K562 (cell line): ENCODE results near the gene OMA1. TPM values are rescaled to one million over a fixed set of nuclear protein-coding genes. Genes with fewer than 3 reads are reported as not detected.

Source experiments
- BMI1 ChIP-seq: fragments of 150-350 bp; IDR thresholded peaks from 2 replicates; pipeline ENCODE4 v1.6.1; 2014; ENCODE audit warnings: low read length
- CC2D1A ChIP-seq: fragments of 450-650 bp; IDR thresholded peaks from 2 replicates; pipeline ENCODE4 v1.6.1; 2017; ENCODE audit warnings: mild to moderate bottlenecking
- CCNT2 ChIP-seq: IDR thresholded peaks from 2 replicates; pipeline ENCODE4 v1.6.1; 2011; ENCODE audit warnings: borderline replicate concordance, low read depth, mild to moderate bottlenecking, moderate library complexity, mixed read lengths, low read length; ENCODE audit not compliant: insufficient read length; ENCODE audit errors: extremely low read depth
- CREM ChIP-seq: IDR thresholded peaks from 2 replicates; pipeline ENCODE4 v1.6.1; 2014; ENCODE audit warnings: antibody characterized with exemption, low read depth
- ELF1 ChIP-seq: fragments of 200-800 bp; sonication (Bioruptor generic); IDR thresholded peaks from 2 replicates; pipeline ENCODE4 v1.6.1; 2016; ENCODE audit warnings: missing genetic modification characterization, missing compliant biosample characterization
- ESRRA ChIP-seq: fragments of 450-650 bp; IDR thresholded peaks from 2 replicates; pipeline ENCODE4 v1.6.1; 2014; ENCODE audit warnings: low read depth, mild to moderate bottlenecking, moderate library complexity, borderline replicate concordance
- HDAC8 ChIP-seq: fragments of 450-650 bp; IDR thresholded peaks from 2 replicates; pipeline ENCODE4 v1.6.1; 2016; ENCODE audit warnings: mild to moderate bottlenecking, missing genetic modification characterization, moderate library complexity, missing compliant biosample characterization
- HNRNPK ChIP-seq: fragments of 200-400 bp; formaldehyde crosslinking; IDR thresholded peaks from one replicate; pipeline ENCODE4 v1.6.1; 2018; ENCODE audit warnings: mild to moderate bottlenecking, low read depth, low read length; ENCODE audit not compliant: poor library complexity, severe bottlenecking
- JUN ChIP-seq, 2 experiments: sonication (generic) in 1 of 2; formaldehyde crosslinking in 1 of 2; IDR thresholded peaks; 2 replicates each; pipeline versions ENCODE4 v1.6.1 to v1.8.0; 2012 to 2022; ENCODE audit warnings: borderline replicate concordance in 2 of 2, mild to moderate bottlenecking in 2 of 2, improper control_type of control experiment in 1 of 2, low read depth in 1 of 2, low read length in 1 of 2, missing genetic modification reagents in 1 of 2
- JUND ChIP-seq, 2 experiments: IDR thresholded peaks; 2 replicates in 1 of 2; 3 replicates in 1 of 2; pipeline ENCODE4 v1.6.1; 2011; ENCODE audit warnings: borderline replicate concordance in 2 of 2, low read depth in 2 of 2, low read length in 2 of 2, improper control_type of control experiment in 1 of 2, missing biosample characterization in 1 of 2, missing genetic modification characterization in 1 of 2, missing genetic modification reagents in 1 of 2
- MED1 ChIP-seq: sonication (generic); formaldehyde crosslinking; IDR thresholded peaks from 2 replicates; pipeline ENCODE4 v1.8.1; 2023; ENCODE audit warnings: missing genetic modification reagents, borderline replicate concordance
- POLR2AphosphoS5 ChIP-seq: IDR thresholded peaks from 2 replicates; pipeline ENCODE4 v1.6.1; 2011; ENCODE audit warnings: mild to moderate bottlenecking, low read depth, low read length, moderate library complexity; ENCODE audit not compliant: control insufficient read depth, insufficient read depth
- PRDM10 ChIP-seq: fragments of 450-650 bp; IDR thresholded peaks from 2 replicates; pipeline ENCODE4 v1.6.1; 2018; ENCODE audit not compliant: partially characterized antibody
- PRPF4 ChIP-seq: fragments of 200-400 bp; formaldehyde crosslinking; IDR thresholded peaks from one replicate; pipeline ENCODE4 v1.6.1; 2017; ENCODE audit warnings: low read length, low read depth, mild to moderate bottlenecking; ENCODE audit not compliant: insufficient read depth, poor library complexity, severe bottlenecking
- RHOXF2B ChIP-seq: fragments of 250-450 bp; sonication (Bioruptor Pico); conservative IDR thresholded peaks from 2 replicates; pipeline ENCODE4 v1.5.1; 2021
- SP2 ChIP-seq: IDR thresholded peaks from 2 replicates; pipeline ENCODE4 v1.6.1; 2011; ENCODE audit warnings: mild to moderate bottlenecking, low read depth, low read length, moderate library complexity; ENCODE audit not compliant: poor library complexity, severe bottlenecking; ENCODE audit errors: extremely low read depth
- SPI1 ChIP-seq: IDR thresholded peaks from 2 replicates; pipeline ENCODE4 v1.6.1; 2011; ENCODE audit warnings: low read depth, low read length, control low read depth, borderline replicate concordance
- TRIM28 ChIP-seq: fragments of 450-650 bp; IDR thresholded peaks from 2 replicates; pipeline ENCODE4 v1.6.1; 2017
- ZNF354B ChIP-seq: fragments of 250-450 bp; sonication (Bioruptor Pico); IDR thresholded peaks from 2 replicates; pipeline ENCODE4 v1.4.0; 2020
- polyA plus RNA-seq, 8 experiments: library from polyadenylated mRNA; depleted of rRNA in 4 of 8; stranded (reverse) in 5 of 8; unstranded in 3 of 8; fragments of >200 nt; fragmentation: Nextera tagmentation in 2 of 8; fragmentation: Illumina TruSeq in 1 of 8; extraction: Ambion mirVana in 2 of 8; extraction: Trizol in 1 of 8; gene quantifications; 2 replicates each; pipeline versions ENCODE4 v1.2.1 to v1.2.3, GENCODE V29; 2011 to 2014; ENCODE audit warnings: inconsistent platforms in 1 of 8, missing spikeins in 1 of 8
- total RNA-seq, 7 experiments: library from RNA; depleted of rRNA in 6 of 7; stranded (reverse); fragments of >200 nt in 6 of 7; fragmentation: Illumina TruSeq in 2 of 7; extraction: Trizol in 2 of 7; gene quantifications; 2 replicates each; pipeline versions ENCODE4 v1.2.1 to v1.2.3, GENCODE V29; 2011 to 2021; ENCODE audit warnings: low replicate concordance in 1 of 7
- TF ChIP-seq, protein P1 (sequence below), 3 experiments: IDR thresholded peaks in 2 of 3; conservative IDR thresholded peaks in 1 of 3; 2 replicates each; pipeline ENCODE4 v1.5.1; 2011 to 2012; ENCODE audit warnings: low read length in 3 of 3, mild to moderate bottlenecking in 3 of 3, control low read depth in 2 of 3, improper control_type of control experiment in 1 of 3, inconsistent platforms in 1 of 3, low read depth in 1 of 3, mixed read lengths in 1 of 3, moderate library complexity in 1 of 3; ENCODE audit not compliant: insufficient read depth in 2 of 3

The OMA1 gene
- total and polyA plus RNA-seq, 9 of the 15 experiments (the other 6 are each of a cell fraction or from before 2014, with no cell fraction given): 16.6 to 51.5 (median 33.5) TPM

DNA sequence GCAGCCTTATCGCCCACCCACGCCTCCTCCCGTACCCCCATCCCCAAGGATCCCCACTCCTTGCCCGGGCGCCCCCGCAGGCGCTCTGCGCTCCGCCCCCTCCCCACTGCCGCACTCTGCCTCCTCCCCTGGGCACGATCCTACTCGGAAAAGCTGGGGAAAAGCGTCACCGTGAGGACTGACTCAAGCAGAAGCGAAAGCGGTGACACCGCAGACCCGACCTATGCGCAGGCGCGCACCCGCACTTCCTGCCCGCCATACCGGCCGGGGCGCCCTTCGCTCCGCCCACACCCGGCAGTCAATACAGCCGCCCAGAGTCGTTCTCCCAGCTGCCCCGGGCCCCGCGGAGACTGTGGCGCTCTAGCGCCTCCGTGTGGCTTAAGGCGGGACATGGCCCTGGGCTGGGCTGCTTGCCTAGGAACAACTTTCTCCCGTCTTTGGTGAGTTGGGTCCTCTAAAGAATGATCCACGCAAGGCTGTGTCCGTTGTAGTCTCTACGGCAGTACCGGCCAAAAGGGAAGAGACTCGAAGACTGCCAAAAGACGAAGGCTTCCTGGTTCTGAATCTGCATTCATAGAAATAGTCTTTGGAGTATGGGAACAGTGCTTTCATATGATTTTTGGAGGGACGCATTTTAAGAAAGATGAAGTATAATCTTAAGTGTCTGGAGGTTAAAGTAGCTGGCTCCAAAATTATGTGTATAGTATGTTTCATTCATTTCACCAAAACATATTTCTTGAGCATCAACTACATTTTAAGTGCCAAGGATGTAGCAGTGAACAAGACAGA is at the start of gene OMA1 (continued):
- TF ChIP-seq CCNT2: peak; percentile 69
- no peak for TF ChIP-seq PRDM10
- TF ChIP-seq ELF1: peak; percentile 90
- TF ChIP-seq RHOXF2B (CRISPR knock-in tag): no peak
- peak; percentile 73; the same call in 1 of the 2 replicates for TF ChIP-seq ESRRA
- TF ChIP-seq HNRNPK: no peak
- TF ChIP-seq JUN (IDR thresholded peaks at IDR 0.05; ENCODE audit: borderline replicate concordance, low read depth, low read length): no peak
- 0 out of 2 replicates have a peak, but pooled peaks have one; percentile 18 for TF ChIP-seq JUN (CRISPR knock-in tag; IDR thresholded peaks at IDR 0.05; ENCODE audit: borderline replicate concordance)
- TF ChIP-seq ZNF354B (CRISPR knock-in tag): no peak
- TF ChIP-seq, protein P1, sequence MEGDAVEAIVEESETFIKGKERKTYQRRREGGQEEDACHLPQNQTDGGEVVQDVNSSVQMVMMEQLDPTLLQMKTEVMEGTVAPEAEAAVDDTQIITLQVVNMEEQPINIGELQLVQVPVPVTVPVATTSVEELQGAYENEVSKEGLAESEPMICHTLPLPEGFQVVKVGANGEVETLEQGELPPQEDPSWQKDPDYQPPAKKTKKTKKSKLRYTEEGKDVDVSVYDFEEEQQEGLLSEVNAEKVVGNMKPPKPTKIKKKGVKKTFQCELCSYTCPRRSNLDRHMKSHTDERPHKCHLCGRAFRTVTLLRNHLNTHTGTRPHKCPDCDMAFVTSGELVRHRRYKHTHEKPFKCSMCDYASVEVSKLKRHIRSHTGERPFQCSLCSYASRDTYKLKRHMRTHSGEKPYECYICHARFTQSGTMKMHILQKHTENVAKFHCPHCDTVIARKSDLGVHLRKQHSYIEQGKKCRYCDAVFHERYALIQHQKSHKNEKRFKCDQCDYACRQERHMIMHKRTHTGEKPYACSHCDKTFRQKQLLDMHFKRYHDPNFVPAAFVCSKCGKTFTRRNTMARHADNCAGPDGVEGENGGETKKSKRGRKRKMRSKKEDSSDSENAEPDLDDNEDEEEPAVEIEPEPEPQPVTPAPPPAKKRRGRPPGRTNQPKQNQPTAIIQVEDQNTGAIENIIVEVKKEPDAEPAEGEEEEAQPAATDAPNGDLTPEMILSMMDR (IDR thresholded peaks at IDR 0.05 in 2 of 3, conservative IDR thresholded peaks at IDR 0.05 in 1 of 3; ENCODE audit: insufficient read depth in 2 of 3, low read depth in 1 of 3, low read length in 3 of 3): peak; percentile 93 to 97 (median 94)
- peak; percentile 84 for TF ChIP-seq POLR2AphosphoS5
- no peak for TF ChIP-seq PRPF4
- no peak for TF ChIP-seq BMI1
- TF ChIP-seq CREM: peak; percentile 83
- TF ChIP-seq HDAC8 (tag): no peak
- TF ChIP-seq SPI1: peak; percentile 76
- peak; percentile 48; the same call in 1 of the 2 replicates for TF ChIP-seq CC2D1A
- 0 out of 2 replicates have a peak, but pooled peaks have one; percentile 31 for TF ChIP-seq TRIM28
- peak; percentile 65 for TF ChIP-seq JUND (IDR thresholded peaks at IDR 0.05; ENCODE audit: borderline replicate concordance, low read depth, low read length)
- TF ChIP-seq JUND (tag; IDR thresholded peaks at IDR 0.05; ENCODE audit: borderline replicate concordance, low read depth, low read length): peak; percentile 53; the same call in 1 of the 3 replicates
- no peak for TF ChIP-seq MED1 (CRISPR knock-in tag)
- peak; percentile 21 for TF ChIP-seq SP2
